ENCODE measurements around the gene MAGEC2.

DNA sequence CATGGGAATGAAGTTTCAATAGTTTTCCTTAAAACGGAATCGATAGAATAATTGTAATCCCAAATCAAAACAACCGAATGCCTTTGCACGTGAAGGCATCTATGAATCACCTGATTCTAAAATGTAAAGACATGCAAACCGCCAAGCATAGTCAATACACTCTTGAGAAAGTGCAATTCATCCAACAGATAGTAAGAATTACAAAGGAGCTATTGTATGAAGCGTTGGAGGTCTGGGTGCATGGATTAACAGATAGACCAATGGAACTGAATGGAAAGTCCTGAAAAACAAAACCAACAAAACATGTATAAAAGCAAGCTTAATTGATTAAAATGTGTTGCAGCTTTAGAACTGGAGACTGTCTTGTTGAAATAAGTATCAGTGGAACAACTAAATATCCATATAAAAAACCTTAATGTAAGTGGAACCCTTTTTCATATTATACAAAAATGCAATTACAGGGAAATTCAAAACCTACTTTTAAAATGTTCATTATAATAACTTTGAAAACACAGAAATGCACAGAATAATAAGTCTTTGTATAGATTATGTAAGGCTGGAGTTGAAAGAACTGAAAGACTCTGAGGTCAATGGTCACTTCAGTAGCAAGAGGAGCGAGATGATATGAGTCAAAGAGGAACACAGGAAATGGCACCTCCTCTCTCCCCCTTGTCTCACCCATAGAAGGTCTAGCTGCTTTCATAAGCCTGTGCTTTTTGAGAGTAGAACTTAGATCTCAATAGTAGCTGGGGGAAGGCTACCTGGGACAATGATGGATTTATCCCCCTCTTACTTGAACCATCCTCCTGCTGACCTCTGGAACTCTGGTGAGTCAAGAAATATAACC lies 20.1 kb downstream of the MAGEC2 start:
- TF ChIP-seq, protein P1, sequence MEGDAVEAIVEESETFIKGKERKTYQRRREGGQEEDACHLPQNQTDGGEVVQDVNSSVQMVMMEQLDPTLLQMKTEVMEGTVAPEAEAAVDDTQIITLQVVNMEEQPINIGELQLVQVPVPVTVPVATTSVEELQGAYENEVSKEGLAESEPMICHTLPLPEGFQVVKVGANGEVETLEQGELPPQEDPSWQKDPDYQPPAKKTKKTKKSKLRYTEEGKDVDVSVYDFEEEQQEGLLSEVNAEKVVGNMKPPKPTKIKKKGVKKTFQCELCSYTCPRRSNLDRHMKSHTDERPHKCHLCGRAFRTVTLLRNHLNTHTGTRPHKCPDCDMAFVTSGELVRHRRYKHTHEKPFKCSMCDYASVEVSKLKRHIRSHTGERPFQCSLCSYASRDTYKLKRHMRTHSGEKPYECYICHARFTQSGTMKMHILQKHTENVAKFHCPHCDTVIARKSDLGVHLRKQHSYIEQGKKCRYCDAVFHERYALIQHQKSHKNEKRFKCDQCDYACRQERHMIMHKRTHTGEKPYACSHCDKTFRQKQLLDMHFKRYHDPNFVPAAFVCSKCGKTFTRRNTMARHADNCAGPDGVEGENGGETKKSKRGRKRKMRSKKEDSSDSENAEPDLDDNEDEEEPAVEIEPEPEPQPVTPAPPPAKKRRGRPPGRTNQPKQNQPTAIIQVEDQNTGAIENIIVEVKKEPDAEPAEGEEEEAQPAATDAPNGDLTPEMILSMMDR (IDR thresholded peaks at IDR 0.05), result no peak
- TF ChIP-seq EZH2 (IDR thresholded peaks at IDR 0.05; ENCODE audit: borderline replicate concordance, insufficient read depth, low read depth, low read length, poor library complexity, severe bottlenecking), result no peak
